ENCODE measurements around the gene SLC43A2.
A peak's percentile ranks its signal among the peaks of the same experiment; 100 is the strongest.

The SLC43A2 gene

GRCh38 chr17:1624650-1625049 lies 4.0 kb downstream of the SLC43A2 start:
- no peak for DNase-seq (ENCODE audit: low read depth in 2 of 3, low spot score in 1 of 3)

DNA sequence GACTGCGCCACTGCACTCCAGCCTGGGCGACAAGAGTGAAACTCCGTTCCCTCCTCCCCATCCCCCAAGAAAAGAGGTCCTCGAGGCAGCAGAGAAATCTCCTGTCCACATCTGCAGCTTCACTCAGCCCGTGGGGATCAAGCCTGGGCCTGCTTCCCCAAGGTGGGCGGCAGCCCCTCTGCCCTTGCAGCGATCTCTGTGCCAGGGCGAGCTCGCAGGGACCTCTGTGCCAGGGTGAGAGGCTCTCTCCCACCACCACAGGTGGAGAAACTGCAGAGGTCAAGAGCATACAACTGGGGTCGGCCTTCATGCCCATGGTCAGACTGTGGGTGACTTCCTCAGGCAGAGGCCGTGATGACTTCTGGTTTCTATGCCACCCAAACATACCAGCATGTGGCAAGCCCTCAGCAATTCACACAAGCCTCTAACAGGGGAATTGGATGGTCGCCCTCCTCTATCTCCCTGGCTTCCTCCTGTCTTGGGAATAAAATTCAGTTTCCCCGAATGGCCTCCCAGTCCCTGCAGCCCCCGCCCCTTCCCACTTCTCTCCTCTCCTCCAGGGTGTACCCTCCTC lies 5.5 kb downstream of the SLC43A2 start:
- no peak for DNase-seq (ENCODE audit: low read depth in 2 of 3, low spot score in 1 of 3)

GRCh38 chr17:1621273-1621954 lies 7.2 kb downstream of the SLC43A2 start:
- no peak for DNase-seq (ENCODE audit: low read depth in 2 of 3, low spot score in 1 of 3)

DNA sequence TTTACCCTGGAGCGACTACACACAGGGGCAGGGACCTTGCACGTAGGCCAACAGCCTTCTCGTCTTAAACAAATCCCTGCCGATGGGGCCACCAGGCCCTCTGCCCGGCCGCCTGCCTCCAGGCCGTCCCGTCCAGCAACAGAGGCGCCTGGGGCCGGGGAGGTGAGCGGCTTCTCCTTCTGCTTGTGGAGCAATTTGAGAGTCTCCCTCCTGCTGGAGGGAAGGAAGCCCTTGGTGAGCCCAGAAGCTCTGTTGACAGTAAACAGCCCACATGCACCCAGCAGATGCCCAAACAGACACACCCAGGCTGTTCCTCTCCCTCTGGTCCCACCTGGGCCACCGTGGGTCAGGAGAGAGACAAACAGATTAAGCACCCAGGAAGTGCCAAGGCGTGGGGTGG lies 8.1 kb downstream of the SLC43A2 start:
- DNase-seq (ENCODE audit: low read depth in 2 of 3, low spot score in 1 of 3), result no peak

- DNase-seq (ENCODE audit: low read depth in 2 of 3, low spot score in 1 of 3), result no peak
Observed at GRCh38 chr17:1617620-1618174, 10.9 kb downstream of the SLC43A2 start.

DNA sequence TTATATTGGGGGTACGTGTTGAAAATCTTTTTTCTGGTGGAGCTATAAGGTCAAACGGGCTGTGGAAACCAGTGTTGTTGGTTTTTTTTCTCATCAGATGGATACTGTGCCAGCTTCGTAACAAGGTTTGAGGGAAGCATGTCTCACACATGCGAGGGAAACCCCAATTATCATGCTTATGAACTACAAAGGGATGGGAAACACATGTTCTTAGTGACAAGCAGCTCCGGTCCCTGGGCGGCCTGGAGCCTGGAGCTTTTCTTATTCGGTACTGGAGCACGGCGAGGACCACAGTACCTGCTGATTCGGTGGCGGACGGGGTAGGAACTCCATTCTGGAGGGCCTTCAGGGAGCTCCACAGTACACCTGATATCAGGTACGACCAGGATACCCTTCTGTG lies 12.5 kb downstream of the SLC43A2 start:
- DNase-seq (ENCODE audit: low read depth in 2 of 3, low spot score in 1 of 3), result no peak

GRCh38 chr17:1612400-1612799 lies 16.2 kb downstream of the SLC43A2 start:
- DNase-seq (ENCODE audit: low read depth in 2 of 3, low spot score in 1 of 3), result no peak

DNA sequence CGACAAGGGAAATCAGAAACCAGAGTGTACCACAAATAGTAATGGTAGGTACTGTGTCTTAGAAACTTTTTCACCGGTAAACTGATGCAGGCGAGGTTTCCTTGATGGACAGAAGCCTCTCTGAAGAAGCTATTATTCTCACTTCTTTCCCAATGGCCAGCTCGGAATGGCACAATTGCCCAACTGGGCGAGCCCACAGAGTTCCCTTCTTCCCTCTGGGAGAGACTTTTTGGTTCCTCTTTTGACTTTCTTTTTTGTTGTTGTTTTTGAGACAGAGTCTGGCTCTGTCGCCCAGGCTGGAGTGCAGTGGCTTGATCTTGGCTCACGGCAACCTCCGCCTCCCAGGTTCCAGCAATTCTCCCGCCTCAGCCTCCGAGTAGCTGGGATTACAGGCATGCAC lies 16.9 kb downstream of the SLC43A2 start:
- DNase-seq (ENCODE audit: low read depth in 2 of 3, low spot score in 1 of 3), result no peak

GRCh38 chr17:1608676-1609075 lies 20.0 kb downstream of the SLC43A2 start:
- DNase-seq (ENCODE audit: low read depth in 2 of 3, low spot score in 1 of 3), result no peak

- no peak for DNase-seq (ENCODE audit: low read depth in 2 of 3, low spot score in 1 of 3)
Observed at GRCh38 chr17:1607971-1608320, 20.7 kb downstream of the SLC43A2 start.

DNA sequence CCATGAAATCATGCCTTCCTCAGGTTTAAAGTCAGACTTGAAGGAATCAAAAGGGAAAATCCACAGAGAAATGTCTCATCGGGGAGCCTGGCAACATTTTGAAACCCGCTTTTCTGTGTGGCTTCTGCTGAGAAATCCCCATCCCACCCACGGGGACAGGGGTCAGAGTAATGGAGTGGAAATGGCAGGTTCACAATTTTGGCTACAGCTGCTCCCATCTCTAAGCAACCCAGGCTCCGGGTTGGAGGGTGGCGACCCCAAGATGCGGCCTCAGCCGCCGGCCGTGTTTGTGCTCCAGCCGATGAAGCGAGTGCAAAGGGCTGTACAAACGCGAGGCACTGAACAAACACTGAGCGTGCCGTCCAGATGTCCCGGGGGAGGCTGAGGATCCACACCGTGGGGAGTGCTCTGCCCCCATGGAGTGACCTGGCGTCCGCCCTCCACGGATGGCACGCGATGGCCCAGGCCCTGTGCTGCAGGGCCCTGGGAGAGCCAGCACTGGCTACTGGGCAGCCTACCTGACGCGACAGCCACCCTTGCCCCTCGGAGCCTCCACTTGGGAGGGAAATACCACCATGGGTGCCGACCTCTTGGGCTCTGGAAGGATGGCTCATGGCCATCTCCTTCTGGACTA lies 22.2 kb downstream of the SLC43A2 start:
- DNase-seq (ENCODE audit: low read depth in 2 of 3, low spot score in 1 of 3), result peak in 1 of 3 donors; percentile 45

DNA sequence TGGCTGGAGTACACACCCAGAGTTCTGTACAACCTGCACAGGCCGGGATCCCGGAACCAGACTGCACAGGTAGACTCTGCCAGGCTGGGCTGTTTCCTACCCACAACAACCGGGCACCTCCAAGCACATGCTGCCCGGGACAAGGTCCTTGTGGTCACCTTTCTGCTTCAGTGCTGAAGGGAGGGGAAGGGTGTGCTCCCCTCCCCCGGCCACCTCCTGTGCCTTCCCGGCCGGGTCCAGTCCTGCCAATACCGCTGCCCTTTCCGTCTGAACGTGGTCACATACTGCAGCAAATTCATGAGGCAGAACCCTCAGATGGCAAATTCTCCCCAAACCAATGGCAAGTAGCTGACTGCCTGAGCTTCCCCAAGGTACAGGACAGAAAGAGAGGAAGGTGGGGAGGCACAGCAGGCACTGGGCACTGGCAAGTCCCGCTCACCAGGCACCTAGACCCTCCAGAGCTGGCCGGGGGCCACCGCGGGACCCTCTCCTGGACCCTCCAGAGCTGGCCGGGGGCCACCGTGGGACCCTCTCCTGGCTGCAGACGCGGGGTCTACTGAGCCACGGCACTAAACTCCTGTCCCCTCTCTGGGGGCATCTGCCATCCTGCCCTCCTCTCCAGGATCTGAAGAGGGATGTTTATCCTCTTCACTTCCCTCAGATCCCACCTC lies 22.8 kb downstream of the SLC43A2 start:
- DNase-seq (ENCODE audit: low read depth in 2 of 3, low spot score in 1 of 3), result no peak

DNA sequence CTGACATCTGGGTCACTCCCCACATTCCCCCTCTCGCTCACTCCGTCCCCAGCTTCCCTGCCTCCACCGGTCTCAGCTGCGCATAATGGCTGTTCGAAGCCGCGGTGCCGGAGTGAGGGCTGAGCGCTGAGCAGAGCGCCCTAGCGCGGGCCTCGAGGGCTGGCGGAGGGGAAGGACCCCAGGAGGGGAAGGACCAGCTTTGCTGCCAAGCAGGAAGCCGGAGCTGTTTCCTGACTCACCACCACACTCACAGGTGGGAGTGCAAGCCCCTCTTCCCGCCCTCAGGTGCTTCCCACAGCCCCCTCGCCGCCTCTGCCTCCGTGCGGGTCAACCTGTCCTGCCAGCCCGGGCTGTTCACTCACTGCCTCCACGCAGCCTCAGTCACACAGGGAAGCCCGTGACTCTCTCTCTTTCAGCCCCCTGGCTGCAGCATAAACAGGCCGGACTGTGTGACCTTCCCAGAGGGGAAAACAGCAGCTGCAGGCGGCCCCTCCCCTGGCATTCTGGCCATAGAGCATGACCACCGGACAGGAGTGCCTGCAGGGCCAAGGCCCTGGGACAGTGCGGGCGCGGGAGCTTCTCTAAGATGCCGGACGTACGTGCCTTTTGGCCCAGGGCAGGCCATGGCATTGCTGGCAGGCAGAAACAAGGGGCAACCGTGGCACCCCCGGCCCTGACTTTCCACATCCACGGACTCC lies 23.7 kb downstream of the SLC43A2 start:
- DNase-seq (ENCODE audit: low read depth in 2 of 3, low spot score in 1 of 3), result no peak

DNA sequence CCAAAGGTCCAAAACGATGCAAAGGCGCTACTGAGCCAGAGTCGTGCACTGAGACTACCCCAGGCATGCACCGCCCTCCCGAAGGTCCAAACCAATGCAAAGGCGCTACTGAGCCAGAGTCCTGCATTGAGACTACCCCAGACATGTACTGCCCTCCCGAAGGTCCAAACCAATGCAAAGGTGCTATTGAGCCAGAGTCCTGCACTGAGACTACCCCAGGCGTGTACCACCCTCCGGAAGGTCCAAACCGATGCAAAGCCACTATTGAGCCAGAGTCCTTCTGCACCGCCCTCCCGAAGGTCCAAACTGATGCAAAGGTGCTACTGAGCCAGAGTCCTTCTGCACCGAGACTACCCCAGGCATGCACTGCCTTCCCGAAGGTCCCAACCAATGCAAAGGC lies 27.1 kb downstream of the SLC43A2 start:
- no peak for DNase-seq (ENCODE audit: low read depth in 2 of 3, low spot score in 1 of 3)

DNA sequence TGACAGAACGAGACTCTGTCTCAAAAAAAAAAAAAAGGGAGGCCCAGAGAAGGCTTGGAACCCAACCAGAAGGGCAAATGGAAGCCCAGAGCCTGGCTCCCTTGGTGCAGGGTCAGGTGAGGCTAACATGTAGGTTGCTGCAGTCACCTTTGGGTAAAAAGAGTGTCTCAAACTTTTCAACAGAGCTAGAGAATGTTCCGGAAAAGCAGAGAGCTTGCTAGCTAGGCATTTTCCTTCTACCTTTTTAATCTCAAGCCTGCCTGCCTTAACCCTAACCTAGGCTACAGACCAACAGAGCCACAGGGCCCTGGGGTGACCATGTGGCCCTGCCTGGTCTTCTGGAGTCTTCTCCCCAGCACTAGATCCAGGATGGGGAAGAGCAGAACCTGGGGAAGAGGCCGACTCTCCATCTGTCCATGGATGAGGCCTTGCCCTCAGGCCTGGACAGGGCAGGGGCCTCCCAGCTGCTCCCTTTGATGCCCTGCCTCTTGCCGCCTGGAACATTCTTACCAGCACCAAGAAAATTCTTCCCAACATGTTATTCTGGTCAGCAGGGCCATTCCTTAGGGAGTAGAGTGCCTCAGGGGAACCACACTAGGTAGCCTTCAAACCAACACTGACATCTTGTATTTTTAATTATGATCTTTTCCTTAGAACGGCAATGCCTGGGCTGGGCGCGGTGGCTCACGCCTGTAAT lies 30.1 kb downstream of the SLC43A2 start:
- no peak for DNase-seq (ENCODE audit: low read depth in 2 of 3, low spot score in 1 of 3)

DNA sequence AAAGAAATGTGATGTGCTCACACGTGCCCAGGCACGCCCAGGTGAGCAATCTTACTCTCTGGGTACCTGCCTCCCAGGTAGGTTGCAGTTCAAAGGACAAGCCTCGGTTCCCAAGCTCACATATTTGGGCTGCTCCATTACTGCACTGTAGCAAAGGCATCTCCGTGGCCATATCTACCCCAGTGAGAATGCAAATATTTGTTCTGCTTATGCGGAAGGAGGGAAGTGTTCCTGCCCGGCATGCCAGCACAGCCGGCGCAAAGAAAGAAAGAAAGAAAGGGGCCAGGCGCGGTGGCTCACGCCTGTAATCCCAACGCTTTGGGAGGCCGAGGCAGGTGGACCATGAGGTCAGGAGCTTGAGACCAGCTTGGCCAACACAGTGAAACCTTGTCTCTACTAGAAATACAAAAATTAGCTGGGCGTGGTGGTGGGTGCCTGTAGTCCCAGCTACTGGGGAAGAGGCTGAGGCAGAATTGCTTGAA lies 30.7 kb downstream of the SLC43A2 start:
- DNase-seq (ENCODE audit: low read depth in 2 of 3, low spot score in 1 of 3), result no peak

DNA sequence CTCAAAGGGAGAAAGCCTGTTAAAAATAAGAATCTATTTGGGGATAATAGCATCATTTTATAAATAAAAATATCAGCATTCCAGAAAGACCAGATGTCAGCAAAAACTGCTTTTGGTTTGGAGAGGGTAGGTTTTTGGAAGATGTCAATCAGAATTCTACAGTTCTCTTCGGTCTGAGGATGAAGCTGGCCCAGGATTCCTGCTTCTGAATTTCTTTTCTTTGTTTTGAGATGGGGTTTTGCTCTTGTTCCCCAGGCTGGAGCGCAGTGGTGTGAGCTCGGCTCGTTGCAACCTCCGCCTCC lies 35.1 kb downstream of the SLC43A2 start:
- DNase-seq (ENCODE audit: low read depth in 2 of 3, low spot score in 1 of 3), result no peak

GRCh38 chr17:1592751-1593629 lies 35.6 kb downstream of the SLC43A2 start:
- DNase-seq (ENCODE audit: low read depth in 2 of 3, low spot score in 1 of 3), result no peak

GRCh38 chr17:1591474-1592090 lies 37.1 kb downstream of the SLC43A2 start:
- DNase-seq (ENCODE audit: low read depth in 2 of 3, low spot score in 1 of 3), result no peak
